GM19324 (cell line): ENCODE measurements around the gene KLF13.

Source experiments
- ATAC-seq: cut with Tn5 transposase; IDR thresholded peaks from one replicate; pipeline ENCODE4 v1.9.1; 2021; ENCODE audit warnings: mild to moderate bottlenecking, moderate library complexity; ENCODE audit not compliant: unreplicated experiment, low FRiP score

KLF13 gene

DNA sequence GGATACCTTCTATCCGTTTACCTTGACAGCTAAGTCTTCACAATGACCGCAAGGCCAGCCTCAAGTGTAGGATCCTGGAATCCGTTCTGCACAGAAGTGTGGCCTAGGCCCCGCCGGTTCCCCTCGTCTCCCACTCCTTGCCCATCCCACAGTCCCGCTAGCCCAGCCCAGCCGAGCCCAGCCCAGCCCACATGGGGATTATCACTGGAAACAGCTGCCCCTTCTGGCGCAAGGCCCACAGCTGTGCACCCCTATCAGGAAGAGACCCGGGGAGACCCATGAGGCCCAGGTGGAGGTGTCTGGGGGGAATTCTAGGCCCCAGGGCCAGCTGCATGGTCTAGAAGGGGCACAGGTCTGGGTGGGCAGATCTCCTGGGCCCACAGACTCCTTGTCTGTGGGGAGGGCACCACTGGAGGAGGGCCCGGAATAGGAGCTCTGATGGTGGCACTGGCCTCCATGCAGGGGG is 27.9 kb upstream of the KLF13 start:
- no peak for ATAC-seq

DNA sequence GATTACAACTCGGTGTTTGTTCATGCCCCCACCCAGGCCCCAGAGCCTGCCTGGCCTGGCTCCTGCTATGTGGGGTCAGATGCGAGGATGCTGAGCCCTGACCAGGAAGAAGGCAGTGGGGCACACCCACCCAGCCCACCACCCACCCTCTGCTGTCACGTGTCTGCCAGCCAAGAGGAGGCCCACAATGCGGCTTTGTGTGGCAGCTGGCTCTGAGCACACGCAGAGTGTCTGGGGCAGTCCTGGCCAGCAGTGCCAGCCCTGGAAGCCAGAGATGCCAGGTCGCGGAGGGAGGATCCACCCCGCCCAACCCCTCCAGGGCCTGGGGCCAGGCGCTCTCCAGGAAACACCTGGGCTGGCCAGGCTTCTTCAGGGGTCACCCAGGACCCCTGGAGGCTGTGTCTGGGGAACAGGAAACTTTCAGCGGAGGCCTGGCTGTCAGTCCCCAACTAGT is 26.4 kb upstream of the KLF13 start:
- ATAC-seq = no peak

DNA sequence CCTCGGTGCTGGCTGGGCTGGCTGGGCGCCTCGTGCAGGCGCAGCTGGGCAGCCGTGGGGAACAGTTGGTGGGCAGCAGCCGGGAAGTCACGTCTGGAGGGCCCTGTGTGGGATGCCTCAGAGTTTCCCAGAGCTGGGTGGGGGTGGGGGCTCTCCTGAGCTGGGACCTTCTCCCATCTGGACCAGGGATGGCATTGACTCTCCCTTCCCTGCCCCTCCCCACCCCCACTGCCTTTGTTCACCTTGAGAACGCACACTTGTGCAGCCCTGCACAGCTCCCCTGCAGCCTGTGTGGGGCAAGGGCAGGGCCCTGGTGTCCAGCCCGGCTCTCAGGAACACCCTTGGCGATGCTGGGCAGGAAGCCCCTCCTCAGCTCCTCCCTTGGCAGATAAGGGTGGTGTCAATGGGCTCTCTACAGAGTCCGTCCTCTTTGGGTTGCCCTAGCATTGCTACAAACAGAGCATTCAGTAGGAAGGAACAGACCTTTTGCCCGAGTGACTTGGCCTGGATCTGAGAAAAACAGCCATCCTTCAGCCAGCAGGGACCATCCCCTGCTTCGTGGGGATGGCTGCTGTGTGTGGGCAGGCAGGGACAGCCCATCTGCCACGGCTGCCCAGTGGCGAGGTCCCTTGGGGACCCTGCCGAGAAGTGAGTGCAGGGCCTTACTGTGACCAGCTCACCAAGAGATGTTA is 25.5 kb upstream of the KLF13 start:
- ATAC-seq = no peak

DNA sequence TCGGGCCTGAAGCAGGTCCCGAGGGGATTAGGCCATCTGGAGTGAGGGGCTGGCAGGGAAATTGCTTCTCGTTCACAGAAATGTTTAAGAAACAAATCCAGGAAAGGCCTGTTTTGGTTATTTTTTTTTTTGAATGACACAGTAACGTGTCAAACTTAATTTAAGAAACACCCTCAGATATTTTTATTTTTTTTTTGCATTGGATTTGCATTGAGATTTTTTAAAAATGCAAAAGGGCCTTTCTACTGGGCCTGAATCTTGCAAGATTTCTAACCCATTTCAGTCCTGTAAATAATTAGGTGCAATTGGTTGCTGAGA is 25.0 kb upstream of the KLF13 start:
- ATAC-seq = no peak

DNA sequence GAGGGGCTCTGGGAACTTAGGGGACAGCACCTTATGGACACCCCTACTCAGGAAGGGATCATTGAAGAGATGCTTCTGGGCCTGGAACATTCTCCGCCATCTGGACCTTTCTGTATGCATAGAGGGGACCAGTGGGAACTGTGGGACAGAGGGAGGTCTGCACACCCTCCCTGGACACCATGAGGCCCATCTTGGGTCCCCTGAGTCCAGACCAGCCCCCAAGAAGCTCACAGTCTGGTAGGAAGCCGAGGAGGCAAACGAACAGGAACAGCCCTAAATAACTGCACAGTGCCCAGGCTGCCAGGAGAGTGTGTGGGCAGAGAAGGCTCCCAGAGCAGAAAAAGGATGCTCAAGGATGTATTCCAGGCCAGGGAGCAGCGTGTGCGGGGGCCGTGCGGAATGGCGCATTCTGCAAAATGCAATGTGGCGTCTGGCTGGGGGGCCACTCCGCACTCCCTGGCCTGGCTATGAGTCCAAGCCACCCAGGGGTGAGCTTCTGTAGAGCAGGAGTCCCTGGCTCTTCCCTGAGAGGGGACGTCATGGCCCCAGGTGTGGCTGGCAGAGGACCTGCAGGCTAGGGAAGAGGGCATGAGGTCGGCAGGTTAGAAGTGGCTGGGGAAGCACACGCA is 24.5 kb upstream of the KLF13 start:
- ATAC-seq = no peak

DNA sequence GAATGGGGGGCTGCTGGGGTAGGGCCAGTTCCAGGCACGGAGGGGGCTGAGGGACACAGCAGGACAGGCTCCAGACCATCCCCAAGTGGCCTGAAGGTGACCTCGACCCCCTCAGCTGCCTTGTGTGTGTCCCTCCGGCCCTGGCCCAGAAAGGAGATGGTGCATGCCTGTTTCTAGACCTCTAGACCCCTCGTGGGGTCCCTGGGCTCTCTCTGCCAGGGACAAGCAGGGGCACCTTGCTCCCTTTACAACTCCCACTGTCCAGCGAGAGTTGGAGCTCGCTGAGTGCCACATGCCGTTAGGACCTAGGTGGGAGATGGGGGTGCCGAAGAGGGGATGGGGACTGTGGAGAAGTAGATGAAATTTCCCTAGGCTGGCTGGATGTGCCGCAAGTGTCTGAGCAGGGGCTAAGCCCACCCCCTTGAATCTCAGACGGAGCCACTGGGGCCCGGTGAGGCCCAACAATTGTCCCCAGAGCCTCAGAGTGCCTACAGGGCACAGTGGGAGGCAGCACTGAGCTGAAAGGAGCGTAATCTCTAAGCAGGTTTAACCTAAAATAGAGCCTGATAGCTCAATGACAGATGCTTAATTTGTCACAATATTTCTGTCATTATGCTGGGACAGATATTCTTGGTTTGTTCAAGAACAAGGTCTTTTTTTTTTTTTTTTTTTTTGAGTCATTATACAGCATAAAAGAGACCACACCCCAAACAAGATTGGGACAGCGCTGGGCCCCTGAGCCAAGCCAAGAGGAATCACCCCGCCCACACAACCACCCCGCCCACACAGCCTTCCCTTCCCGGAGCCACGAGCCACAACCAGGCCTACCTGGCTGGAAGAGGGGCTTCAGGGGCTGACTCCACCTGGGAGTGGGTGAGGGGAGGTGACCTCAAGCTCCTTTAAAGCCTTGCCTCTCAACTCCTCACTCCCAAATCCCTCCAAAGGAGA is 23.6 kb upstream of the KLF13 start:
- no peak for ATAC-seq

DNA sequence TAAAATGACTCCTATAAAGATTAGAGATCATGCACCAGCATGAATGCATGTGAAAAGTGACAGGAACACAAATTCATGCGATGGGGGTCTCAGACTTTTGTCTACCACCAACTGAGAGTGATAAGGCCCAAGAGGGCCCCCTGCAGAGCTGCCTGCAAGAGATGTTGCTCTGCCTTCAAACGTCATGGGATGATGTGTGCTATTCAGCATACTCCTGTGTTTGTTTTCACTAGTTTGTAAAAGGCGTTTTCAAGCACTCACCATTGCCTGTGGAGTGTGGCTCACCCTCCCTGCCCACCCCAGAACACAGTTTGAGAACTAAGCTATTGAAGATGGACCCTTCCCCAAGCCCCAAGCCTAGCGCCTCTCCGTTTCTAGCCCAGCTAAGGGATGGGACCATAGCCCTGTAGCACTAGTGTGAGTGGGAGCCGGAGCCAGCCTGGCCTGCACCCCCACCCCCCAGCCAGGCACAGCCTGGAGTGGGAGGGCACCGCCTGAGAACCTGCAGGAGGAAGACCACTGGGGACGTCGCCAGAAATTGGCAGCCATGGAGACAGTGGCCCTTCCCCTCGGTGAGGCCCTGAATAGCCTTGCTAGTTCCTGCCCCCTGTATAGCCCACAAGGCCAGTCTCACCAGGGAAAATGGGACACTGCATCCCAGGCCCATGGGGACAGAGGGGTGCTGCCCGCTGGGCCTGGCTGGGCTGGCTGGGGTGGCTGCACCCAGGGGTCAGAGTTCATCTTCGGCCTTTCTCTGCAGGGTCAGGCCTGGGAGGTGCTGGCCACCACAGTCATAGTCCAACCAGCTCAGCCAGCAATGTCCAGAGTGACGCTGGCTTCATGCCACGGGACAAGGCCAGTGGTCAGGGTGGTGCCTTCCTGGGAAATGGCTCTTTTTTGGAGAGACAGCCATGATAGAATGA is 22.6 kb upstream of the KLF13 start:
- ATAC-seq = no peak

DNA sequence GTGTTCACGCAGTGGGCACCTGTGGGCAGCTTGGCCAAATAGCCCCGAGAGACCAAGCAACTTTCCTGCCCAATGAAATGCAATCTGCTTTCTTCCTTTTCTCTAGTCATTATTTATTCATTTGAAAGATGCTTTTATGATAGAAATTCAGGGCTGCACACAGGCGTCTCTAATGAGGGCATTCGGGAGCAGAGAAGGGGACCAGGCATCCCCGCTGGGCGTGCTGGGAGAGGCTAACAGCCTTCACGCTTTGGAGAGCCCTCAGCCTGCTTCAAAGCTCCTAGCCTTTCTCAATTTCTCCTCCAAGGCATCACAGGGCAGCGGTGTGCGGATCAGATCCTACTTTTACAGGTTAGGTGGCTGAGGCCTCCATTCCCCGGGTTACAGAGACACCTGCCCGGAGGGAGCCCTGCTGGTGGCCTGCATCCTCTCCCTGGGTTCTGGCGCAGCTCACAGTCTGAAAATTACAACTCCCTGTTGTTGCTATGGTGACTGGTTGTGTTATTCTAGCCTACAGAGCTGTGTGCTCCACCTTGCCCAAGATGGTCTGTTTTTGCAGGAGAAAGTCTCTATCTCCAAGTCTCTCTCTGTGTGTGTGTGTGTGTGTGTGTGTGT is 21.8 kb upstream of the KLF13 start:
- no peak for ATAC-seq

DNA sequence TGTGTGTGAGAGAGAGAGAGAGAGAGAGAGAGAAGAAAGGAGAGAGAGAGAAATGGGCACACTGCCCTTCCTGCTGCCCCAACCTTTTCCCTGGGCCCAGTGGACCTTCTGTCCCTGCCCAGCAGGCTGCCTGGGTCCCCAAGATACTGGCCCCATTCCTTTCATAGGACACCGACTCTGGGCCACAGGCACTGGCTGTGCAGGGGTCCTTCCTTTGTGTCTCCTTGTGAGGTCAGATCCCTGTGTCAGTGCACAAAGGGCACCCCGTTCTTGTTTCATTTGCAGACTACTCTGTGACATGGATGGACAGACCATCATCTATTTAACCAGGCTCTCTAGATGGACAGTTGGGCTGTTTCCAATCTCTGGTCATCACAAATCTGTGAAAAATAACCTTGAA is 21.3 kb upstream of the KLF13 start:
- no peak for ATAC-seq

DNA sequence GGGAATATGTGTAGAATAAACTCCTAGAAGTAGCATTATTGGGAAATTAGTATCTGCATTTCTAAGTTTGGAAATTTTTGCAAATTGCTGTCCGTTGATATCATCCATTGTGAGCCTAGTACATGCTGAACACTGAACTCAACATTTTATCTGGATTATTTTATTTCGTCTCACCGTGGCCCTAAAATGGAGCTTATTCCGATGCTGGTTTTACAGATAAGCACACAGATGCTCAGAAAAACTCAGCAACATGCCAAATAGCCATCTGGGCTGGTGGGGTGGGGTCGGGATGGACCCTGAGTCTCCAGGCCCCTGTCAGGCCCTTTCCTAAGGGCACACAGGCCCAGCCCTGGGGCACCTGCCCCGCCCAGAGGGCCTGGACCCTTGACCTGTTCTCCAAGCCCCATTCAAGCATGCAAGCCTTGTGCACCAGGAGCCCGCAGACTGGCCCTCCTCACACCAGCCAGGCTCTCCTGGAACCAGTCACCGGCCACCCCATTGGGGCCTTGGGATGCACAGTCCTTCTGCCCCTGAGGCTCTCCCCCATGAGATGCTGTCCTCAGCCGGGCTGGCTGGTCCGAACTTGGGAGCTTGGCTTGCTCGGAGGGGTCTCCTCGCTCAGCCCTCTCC is 20.7 kb upstream of the KLF13 start:
- ATAC-seq = no peak

DNA sequence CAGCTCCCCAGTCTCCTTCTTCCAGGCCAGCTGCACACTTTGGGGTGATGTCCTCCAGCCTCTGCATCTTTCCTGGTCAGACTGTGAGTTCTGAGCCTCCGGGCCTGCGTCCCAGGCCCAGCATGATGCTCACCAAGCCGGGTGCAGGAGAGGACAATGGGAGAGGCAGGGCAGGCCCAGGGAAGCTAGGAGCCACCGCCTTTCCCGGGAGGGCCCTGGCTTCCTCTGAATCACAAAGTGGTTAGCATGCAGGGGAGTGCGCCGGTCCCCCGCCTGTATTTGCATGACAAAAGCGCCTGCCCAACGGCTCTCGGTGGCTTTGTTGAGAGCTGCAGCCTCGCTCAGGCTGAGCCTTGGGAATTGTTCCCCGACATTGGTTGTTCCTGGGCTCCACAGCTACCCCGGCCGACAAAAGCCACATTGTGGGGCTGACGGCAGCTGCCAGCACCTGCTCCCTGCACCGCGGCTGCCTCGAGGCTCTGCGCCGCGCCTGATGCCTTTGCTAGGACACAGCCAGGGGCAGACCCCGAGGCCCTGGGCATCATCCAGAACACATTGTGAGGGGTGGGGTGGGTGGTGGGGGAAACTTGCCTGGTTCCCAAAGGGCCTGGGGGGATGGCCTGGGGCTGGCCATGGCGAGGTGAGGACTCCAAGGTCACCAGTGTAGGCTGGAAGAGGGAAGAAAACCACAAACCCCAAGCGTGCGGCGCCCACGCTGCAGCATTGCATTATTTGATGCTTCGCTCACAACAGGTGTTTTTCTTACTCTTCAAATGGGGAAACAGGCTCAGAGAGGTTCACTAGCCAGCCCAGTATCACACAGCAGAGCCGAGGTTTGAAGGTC is 20.0 kb upstream of the KLF13 start:
- no peak for ATAC-seq

DNA sequence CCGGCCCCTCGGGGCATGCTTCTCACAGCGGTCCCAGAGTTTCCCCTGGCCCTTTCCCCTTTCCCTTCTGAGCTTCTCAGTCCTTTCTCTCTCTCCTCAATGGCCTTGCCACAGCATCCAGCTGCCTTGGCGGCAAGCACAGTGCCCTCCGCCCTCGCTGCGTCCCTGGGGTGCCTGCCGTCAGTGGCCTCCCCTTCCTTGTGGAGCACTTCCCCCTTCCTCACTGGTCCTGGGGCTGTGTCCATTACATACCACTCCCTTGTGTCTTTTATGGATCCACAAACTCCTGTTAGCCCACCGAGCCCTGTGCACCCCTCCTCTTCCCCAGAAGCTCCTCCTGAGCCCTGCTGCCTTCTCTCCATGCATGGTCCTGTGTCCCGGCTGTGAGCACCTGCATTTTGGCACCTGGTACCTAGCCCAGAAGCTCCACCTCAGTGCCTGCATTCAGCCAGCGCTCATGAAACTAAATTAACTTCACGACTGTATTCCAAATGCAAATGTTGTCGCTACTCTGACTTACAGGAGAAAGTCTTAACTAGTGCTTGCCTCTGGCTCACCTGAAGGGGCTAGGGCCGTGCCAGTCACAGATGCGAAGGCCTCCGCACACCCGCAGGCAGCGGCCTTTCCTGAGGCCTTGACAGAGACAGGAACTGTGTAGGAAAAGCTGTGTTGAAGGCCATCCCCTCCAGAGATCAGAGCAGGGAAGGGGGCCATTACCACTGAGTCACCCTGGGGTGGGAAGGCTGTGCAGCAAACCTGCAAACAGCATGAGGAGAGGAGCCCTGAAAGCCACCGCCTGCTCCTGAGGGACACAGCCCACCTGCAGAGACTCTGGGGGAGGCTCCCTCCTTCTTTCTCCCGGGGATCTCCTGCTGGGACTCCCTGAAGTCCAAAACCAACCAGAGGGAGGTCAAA is 19.1 kb upstream of the KLF13 start:
- ATAC-seq = no peak

DNA sequence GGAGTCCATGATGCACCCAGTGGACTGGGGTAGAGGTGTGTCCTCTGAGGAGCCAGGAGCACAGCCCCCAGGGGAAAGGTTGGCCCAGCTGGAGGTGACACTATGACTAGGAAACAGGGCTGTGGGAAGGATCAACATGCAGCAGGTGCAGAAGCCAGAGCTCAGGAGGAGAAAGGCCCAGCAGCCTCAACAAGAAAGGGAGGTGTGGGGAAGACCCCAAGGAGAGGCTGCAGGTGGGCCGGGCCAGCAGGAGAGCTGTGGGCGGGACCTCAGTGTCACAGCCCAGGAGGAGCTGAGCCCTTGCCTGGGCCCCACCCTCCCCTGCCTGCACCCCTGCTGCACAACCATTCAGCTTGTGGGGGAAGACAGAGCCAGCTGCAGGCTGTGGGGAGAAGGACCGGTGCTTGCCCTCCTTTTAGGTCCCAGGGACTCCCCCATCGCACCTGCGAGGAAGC is 18.4 kb upstream of the KLF13 start:
- no peak for ATAC-seq

DNA sequence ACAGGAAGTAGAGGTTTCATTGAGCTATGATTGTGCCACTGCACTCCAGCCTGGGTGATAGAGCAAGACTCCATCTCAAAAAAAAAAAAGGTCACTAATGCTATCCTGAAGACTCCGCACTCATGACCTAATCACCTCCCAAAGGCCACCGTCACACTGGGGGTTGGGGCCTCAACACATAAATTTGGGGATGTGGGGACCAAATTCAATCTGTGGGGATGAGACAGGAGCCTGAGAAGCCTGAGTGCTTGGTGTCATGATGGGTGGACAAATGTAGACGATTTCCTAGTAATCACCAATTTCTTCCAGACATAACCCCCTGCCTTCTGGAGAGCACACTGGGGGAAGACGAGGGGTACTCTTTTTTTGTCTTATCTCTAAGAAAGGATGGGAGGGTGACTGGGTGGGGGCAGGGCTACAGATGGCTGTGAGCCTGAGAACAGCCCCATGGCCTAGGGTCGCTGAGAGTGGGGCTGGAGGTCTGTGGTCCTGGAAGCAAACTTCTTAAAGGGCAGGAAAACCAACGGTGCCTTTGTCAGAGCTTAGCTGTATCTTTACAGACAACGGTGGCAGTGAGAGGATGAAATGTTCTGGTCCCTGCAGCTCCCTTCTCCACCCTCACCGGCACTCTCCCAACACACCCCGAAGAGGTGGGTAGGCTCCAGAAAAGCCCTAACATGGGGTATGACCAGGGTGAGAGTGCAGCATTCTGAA is 16.6 kb upstream of the KLF13 start:
- ATAC-seq = no peak

DNA sequence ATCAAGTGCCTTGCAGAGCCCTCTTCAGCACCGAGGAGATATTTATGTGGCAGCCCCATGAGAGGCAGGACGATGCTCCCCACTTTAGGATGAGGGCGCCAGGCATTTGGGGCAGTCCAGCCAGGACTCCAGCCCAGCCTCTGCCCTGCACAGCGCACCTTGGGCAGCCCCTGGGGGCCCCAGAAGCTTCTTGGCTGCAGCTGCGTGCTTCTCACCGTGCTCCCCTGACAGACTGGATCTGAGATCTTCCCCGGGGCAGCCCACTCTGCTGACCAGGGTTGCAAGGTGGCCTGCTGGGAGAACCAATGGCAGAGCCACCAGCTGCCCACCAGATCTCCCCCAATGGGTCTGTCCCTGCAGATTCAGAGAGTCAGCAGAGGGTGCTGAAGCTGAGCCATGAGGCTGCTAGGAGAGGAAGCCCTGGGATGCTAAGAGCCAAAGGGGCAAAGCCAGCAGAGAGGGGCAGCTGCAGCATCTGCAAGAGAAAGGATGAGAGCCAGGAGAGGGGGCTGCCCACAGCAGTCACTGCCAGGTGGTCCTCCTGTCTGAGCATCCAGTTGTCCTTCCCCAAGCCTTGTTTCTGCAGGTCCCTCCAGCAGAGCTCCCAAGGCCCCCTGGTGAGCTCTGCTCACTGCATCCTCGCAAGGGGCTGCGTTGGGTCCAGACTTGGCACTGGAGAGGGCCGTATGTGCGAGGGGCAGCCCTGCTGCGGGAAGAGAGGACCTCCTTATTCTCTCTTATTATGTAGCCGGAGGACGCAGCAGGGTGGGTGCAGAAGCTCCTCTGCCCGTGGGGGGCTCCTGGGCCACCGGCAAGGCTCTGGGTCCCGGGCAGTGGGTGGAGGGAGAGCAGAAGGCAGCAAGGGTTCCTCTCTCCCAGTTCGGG is 14.7 kb upstream of the KLF13 start:
- ATAC-seq = no peak

DNA sequence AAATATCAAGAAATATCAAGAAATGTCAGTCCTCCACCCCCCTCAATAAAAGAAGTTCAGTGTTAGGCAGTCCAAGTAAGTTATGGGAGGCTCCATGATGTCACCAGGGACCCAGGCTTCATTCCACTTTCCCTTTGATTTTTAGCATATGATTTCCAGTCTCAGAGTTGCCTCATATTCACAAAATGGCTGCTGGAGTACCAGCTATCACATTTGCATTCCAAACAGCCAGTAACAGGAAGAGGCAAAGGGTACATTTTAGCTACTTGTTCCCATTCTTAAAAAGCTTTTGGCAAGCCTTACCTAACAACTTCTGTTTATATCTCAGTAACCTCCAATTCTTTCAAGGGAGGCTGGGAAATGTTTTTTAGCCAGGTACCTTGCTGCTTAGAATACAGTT is 13.4 kb upstream of the KLF13 start:
- ATAC-seq = no peak
